ENCODE results near the gene RAP1GDS1.

Gene RAP1GDS1, protein sequence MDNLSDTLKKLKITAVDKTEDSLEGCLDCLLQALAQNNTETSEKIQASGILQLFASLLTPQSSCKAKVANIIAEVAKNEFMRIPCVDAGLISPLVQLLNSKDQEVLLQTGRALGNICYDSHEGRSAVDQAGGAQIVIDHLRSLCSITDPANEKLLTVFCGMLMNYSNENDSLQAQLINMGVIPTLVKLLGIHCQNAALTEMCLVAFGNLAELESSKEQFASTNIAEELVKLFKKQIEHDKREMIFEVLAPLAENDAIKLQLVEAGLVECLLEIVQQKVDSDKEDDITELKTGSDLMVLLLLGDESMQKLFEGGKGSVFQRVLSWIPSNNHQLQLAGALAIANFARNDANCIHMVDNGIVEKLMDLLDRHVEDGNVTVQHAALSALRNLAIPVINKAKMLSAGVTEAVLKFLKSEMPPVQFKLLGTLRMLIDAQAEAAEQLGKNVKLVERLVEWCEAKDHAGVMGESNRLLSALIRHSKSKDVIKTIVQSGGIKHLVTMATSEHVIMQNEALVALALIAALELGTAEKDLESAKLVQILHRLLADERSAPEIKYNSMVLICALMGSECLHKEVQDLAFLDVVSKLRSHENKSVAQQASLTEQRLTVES

DNA sequence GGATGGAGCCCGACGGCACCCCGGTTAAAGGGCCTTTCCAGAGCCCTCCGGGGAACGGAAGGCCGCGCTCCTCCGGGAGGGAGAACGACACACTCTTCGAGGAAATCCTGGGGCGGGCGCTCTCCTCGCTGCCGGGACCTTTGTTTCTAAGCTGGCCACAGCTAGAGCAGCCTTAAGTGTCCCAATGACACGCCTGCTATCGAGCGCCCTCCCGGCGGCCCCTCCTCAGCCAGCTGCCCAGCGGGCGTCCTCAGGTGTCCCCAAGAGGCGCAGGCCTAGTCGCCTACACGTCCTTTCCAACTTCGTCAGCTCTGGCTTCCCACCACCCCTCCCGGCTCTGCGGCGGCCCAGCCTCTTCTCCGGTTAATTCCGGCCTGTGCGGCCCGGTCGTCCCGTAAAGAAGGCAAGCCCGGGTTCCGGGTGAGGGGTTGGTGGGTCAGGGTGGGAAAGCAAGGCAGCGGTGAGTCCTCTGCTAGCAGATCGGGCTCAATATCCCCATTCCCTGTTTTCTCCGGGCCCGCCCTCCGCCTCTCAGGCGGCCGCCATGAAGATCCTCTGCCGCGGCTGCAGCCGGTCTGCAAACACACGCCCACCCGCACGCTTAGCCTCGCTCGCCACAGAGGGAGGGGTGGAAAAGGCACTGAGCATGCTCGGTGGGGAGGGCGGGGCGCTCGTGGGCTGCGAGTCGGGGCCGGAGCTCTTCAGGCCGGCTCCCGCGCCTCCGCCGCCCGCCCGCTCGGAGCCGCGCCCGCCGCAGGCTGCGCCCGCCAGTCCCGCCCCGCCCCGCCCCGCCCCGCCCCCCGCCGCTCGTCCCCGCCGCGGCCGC, at the start of gene RAP1GDS1:
Gene RAP1GDS1 (plus strand): TSS at position 806 of the 826 bp plus-strand sequence. CDS start 182 bp downstream, outside the sequence.
- DNase-seq: peak; percentile 70

DNA sequence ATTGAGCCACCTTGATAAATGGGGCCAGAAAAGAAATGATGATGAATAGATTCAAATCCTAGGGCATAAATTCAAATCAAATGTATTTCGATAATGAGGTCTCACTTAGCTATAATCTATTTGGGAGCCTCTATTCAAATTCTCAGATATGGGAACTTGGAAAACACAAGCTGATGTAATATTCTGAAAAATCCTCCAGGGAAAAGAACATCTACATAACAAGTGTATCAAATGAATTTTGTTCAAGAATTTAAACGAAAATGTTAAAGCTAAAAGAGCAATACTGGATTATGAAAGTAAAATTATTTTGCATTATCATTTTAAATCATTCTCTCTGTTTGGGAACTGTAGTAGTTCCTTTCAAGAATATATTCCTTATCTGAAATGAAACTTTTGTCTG, 38.9 kb upstream of the RAP1GDS1 start:
- no peak for DNase-seq

DNA sequence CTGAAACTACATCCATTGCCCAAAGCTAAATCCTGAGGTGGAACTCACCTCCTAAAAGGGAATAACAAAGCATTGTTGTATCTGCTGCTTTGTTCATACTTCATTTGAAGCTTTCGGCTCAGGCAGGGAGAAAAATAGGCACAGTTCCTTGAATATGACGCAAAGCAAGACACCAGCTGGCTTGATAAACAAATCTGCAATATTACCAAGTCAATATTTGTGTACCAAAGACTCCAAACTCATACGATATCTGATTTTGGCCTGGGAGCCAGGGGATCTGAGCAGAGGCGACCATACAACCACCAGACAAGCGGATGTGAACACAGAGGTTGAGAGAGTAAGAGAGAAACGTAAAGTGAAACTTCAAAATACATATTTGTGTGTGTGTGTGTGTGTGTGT, 34.8 kb upstream of the RAP1GDS1 start:
- no peak for DNase-seq

DNA sequence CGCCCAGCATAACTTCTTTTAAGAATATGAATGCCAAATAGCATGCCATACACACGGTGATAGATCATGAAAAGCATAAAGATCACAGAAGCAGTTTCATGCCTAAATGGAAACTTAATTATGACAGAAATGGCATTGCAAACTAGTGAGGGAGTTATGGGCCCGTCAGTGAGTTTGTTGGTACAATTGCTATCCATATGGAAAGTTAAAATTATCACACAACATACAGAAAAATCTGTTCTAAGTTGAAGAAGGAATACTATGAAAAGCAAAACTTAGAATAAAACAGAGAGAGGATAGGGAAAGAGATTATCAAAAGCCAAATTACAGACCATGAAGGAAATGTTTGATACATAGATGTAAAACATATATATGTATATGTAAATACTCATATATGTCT, 30.2 kb upstream of the RAP1GDS1 start:
- DNase-seq: no peak

DNA sequence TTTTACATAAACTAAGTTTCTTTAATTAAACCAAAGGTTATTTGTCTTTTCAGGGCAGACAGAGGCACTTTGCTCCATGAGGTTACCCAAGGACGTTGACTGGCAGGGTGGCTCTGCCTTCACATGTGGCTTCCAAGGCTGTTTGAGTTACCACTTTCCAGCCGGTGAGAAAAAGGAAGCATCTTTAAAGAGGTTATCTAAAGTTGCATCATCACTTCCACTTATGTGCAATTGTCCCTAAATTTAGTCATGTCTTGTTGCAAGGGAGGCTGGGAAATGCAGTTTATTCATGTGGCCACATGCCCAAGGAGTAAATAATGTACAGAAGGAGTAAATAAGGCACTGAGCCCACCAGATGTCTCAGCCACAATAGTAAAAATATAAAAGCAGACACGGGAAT, 29.0 kb upstream of the RAP1GDS1 start:
- no peak for DNase-seq

DNA sequence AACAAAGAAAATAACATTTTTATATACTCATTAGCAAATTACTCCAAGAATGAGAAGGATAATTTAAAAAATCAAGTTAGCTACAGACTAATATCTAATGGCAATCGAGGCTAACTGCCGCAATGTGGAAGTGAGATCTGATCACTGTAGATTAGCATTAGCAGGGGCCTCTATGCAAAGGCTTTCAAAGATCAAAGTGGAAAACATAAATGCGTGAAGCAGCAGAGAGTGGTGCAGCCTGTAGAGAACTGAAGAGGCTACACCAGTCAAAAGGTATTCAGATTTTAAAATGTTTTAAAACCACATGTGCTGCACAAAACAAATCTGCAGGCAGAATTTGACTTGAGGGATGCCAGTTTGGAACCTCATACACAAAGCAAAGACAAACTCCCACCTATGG, 24.0 kb upstream of the RAP1GDS1 start:
- DNase-seq: no peak

DNA sequence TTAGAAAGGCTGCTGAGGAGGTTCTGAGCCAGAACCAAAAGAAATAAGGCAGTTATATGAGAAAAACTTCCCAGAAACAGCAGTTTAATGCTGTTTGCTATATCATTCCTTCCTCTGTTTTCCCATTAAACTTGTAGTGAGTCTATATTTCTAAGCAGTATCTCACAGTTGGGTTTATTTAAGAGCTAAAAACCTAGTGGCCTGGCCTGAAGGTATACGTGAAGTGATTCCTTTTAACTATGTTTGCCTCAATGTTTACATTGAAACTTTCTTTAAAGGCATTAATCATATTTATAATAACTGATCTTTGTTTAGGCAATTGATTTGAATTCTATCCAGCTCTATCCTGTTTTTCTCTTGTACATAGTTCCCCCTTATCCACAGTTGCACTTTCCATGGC, 19.1 kb upstream of the RAP1GDS1 start:
- no peak for DNase-seq

DNA sequence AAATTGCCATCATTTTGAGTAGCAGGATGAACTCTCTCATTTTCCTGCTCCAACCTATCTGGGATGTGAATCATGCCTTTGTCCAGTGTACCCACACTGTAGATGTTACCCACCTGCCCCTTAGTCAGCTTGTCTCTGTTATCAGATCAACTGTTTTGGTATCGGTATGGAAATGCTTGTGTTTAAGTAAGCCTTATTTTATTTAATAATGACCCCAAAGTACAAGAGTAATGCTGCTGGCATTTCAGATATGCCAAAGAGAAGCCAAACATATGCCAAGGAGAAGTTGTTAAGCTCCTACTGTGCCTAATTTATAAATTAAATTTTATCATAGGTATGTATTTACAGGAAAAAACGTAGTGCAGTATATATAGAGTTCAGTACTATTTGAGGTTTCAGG, 18.6 kb upstream of the RAP1GDS1 start:
- DNase-seq: no peak

DNA sequence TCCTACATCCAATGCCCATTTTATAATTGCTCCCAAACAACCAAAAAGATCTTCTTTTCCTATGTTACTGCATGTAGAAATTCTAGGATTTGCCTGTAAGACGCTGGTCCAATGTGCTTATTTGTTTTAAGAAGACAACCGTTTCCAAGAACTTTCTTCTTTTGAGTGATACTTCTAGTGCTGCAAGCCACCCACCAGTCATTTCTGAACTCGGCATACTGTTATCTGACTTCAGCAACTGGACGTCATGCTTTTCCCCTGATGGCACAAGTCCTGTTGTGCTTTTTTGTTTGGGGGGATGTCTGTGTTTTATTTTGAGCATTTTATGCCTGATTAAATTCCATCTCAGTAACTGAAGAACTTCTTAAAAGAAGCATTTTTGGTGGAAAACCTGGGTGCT, 16.0 kb upstream of the RAP1GDS1 start:
- no peak for DNase-seq

DNA sequence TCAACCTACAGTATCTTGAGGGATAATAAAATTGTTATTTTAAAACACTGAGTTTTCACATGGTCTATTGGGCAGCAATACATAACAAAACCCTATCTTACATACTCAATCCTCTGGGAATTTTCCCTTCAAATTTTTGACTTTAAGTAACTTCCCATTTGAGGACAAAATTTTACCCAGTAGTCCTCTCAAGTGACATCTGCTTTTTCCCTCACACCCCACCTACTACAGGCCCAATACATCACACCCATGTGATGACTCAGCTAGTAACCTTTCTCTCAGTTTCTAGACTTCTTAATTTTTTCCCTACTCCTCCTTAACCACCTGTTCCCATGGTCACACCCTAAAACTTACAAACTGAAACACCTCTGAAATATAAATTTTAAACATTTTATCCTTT, 12.2 kb upstream of the RAP1GDS1 start:
- no peak for DNase-seq

DNA sequence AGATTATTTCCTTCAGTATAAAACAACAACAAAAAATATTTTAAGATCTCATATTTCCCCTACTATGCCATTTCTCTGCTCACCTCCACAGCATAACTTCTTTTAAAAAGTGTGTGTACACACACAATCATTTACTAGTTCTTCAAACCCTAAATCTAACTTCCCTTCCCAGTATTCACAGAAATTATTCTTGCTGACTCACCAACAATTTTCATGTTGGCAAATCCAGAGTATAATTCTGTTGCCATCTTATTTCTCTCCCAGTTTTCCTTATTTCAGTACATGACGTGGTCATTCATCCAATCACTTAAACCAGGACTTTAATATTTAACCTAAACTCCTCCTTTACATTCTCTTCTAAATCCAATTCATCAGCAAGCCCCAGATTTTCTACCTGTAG, 11.4 kb upstream of the RAP1GDS1 start:
- DNase-seq: no peak

DNA sequence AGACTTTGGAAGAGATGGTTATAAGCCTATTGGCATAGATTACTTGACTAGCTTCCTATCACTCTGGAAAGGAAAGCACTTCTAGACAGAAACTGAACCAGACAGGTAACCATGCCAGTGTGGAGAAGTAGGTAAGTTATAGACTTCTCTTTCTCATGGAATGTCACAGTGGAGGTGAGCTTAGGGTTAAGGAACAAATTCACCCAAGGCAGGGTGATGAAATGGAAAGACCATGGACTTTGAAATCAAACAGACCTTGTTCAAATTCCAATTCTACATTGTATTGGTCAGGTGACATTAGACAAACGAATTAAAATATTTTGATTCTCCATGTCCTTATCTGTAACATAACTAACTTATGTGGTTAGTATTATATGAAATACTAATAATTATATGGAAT, 7.7 kb upstream of the RAP1GDS1 start:
- DNase-seq: no peak

DNA sequence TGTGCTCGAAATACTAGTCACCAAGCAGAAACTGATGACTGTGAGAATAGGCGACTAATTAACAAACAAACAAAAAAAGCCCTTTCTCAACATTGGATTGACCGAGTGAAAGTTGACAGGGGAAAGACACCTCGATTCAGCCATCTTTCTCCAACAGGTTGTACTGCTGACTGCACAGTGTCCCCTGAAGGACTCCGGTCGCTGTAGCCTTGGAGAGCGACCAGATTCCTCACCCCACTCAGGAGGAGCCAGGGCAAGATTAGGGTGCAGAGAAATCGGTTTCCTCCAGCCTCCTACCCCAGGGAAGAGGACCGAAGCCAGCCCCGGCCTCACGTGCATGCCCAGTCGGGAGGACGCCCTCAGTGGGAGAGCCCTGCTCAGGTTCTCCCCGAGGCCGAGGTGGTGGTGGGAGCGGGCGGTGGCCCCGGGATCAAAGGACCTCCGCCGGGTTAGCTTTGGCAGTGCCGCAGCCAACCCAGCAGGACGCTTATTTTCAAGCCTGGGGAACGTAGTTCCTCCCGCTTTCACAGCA, 1.1 kb upstream of the RAP1GDS1 start:
- peak; percentile 17 for DNase-seq

DNA sequence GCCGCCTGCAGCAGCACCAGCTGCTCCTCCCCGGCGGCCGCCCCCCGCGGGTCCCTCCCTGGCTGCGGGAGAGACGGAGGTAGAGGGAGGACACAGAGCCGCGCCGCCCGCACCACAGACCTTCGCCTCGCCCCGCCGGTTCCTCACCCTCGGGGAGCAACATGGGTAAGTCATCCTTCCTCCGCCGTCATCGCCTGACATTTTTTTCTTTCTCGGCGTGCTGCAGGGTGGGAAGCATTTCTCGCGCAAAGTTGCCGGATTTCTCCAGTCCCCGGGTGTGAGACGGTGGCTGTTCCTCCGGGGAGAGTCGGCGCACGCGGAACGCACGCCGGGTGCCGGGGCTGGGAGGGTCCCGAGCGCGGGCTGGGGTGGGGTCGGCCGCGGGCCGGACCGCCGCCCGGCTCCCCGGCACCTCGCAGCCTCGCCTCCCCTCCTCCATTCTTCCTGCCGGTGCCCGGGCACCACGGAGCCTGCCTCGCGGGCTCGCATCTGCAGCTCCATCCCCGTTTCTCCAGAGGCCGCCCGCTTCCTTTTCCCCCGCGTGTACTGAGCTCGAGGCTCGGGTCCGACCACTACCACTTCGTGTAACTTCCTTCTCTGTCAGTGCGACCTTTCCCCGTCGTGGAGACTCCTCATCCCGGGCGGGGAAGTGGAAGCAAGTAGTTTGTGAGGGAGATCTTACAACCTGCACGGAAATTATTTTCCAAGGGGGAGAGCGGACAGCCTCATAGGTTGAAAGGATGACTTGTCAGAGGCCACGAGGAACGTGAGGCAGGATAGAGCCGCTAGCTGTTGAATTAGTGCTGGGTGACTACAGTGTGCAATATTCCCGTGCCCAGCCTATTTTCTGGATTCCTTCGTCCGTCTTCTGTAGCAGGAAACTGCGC, 464 bp downstream of the RAP1GDS1 start:
- peak; percentile 68 for DNase-seq

DNA sequence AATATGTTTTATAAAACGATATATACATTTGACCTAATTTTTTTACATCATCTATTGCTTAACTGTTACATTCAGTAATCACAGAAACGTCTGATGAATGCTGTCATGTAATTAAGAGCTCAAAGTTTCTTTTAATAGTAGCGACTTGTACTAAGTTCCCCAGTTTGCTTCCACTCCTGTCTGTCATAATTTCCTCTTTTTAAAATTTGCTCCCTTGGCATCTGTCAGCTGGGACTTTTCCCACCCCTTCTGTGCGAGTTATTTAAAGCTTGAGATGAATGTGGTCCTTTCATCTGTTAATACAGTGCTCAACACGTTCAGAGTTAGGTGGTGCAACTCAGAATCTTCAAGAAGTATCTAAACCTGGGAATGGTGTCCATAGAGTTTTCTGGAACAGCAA, 1.2 kb downstream of the RAP1GDS1 start:
- no peak for DNase-seq

DNA sequence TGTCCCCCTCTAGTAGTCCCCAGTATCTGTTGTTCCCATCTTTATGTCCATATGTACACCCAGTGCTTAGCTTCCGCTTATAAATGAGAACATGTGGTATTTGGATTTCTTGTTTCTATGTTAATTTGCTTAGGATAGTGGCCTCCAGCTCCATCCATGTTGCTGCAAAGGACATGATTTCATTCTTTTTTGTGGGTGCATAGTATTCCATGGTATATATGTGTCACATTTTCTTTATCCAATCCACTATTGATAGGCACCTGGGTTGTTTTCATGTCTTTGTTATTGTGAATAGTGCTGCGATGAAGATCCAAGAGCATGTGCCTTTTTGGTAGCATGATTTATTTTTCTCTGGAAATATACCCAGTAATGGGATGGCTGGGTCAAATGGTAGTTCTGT, 6.3 kb downstream of the RAP1GDS1 start:
- no peak for DNase-seq

DNA sequence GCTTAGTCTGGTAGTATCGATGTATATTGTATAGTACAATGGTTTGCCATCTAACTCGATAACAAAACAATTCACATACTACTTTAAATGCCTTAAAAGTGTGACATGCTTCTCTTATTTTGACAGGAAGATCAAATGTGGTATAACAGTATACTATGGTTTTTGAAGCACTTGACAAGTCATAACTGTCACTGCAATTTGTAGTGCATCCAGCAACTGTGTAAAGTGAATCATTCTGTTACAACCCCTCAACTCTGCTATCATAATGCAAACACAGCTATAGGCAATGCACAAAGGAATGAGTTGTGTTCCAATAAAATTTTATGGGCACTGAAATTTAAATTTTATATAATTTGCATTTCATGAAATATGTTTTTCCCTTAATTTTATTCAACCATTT, 14.0 kb downstream of the RAP1GDS1 start:
- DNase-seq: no peak

DNA sequence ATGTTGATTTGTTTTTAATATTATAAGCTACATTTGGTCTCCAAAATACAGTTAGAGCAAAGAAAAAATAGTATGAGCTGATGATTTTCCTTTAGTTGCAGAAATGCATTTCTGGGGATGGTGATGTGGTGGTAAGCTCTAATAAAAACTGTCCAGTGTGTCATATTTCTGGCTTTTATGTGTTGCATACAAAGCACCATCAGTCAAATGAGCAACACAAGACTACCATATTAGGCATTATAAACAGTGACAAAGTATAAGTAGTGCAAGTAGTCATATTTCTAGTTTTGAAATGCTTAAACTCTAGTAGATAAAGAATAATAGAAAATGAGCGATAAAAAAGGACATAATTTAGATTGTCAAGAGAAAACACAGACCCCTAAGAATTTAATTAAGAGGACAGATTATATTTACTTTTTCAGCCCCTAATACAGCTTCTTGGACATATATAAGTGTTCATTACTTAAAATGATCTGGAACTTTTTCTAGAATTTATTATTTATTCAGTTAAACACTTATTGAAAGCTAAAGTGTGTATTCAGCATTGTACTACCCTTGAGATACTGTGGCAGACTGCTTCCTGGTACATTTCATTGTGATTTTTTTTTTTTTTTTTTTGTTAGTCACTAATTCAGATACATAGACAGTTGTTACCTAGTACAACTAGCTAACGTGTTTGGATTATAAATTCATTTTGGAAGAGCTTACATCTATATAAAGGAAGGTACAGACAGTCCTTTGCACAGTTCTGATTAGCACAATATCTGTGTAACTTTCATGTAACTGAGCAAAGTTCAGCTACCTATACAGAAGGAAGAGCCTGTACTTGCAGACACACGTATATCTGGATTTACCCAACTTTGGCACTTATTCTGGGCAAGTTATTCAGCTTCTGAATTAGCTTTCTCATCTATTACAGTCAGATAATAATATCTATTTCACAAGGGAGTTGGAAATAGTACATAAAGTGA, 22.3 kb downstream of the RAP1GDS1 start:
- no peak for DNase-seq

DNA sequence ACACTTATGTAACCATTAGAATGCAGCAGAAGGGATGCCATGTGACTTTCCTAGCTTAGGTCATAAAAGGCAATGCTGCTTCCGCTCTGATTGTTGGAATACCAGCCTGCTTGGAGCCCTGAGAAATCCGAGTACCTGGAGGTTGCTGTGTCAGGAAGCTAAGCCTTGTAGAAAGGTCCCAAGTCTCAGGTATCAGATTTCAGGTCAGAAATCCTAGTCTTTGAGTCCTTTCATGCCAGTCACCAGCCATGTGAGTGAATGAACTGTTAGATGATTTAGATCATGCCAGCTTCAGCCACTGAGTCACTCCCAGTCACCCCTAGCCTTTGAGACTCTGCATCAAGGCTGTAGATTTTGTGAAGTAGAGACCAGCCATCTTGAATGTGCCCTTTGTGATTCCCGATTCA, 23.5 kb downstream of the RAP1GDS1 start:
- DNase-seq: no peak

DNA sequence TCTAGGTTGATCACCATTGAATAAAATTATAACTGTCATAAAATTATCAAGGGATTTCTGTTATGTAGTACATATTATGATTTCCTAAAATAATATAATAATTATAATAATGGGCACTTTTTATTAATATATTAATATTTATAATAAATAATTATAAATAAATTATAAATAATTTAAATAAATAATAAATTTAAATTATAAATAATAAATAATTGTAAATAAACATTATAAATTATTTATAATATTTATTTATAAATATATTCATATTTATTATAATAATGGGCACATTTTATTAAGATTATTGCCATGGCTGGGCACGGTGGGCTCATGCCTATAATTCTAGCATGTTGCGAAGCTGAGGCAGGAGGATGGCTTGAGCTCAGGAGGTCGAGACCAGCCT, 24.5 kb downstream of the RAP1GDS1 start:
- no peak for DNase-seq

DNA sequence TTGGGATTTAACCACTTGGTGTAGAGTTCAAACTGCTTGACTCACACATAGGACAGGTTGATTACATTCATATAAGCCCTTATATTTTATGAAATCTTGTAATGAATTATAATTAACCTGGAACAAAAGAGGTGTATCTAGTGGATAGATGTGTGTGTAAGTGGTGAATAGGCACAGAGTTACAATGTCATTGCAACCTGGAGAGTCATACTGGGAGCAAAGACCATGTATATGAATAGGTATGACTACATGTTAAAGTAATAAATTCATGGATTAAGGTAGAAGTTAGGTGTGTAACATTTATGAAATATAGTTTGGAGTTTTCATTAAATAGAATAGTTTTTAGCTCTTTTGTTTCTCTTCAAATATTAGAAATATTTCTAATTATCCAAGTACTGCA, 26.1 kb downstream of the RAP1GDS1 start:
- DNase-seq: no peak
